Vagina (tissue), 2 donors: Measurements from ENCODE around the gene MPRIP. TPM values are rescaled to one million over a fixed set of nuclear protein-coding genes. Genes with fewer than 3 reads are reported as not detected.
"Not testable (repeated sequence)": the region's sequence is repeated elsewhere in the genome, so short reads cannot be mapped to it uniquely, and the experiment has no call there.

Experiments used
- DNase-seq, 2 donors: peaks; one replicate each; pipeline ENCODE4 v3.0.0-alpha.2; 2017; ENCODE audit errors: extremely low spot score in 2 of 2
- H3K27ac ChIP-seq: fragments of 200-600 bp; sonication (generic); one replicate; pipeline ENCODE4 v1.5.1; 2019
- H3K27me3 ChIP-seq: fragments of 200-600 bp; sonication (generic); one replicate; pipeline ENCODE4 v1.5.1; 2019
- H3K36me3 ChIP-seq, 2 donors: fragments of 200-600 bp; sonication (generic); one replicate each; pipeline ENCODE4 v1.5.1; 2017 to 2019
- H3K4me1 ChIP-seq: fragments of 200-600 bp; sonication (generic); one replicate; pipeline ENCODE4 v1.5.1; 2019
- H3K4me3 ChIP-seq, 2 donors: fragments of 200-600 bp; sonication (generic); 1 replicate in 1 of 2; 2 replicates in 1 of 2; pipeline ENCODE4 v1.5.1; 2016 to 2019
- H3K9me3 ChIP-seq: fragments of 200-600 bp; sonication (generic); one replicate; pipeline ENCODE4 v1.5.1; 2019
- POLR2A ChIP-seq, 2 donors: fragments of 450-650 bp; IDR thresholded peaks; one replicate each; pipeline ENCODE4 v1.6.1; 2017; ENCODE audit warnings: antibody characterized with exemption in 2 of 2, mild to moderate bottlenecking in 2 of 2, moderate library complexity in 2 of 2
- POLR2AphosphoS5 ChIP-seq, 2 donors: sonication (generic); formaldehyde crosslinking; IDR thresholded peaks; one replicate each; pipeline ENCODE4 v1.9.0; 2017; ENCODE audit warnings: antibody characterized with exemption in 2 of 2, mild to moderate bottlenecking in 2 of 2, low read depth in 1 of 2; ENCODE audit not compliant: insufficient read depth in 1 of 2
- intact Hi-C: fragments of 100-400 bp; cut with DNase I; formaldehyde crosslinking; loops from one replicate; pipeline ENCODE4 v1.15.1; 2023
- total RNA-seq: library from RNA; depleted of rRNA; stranded (reverse); fragments of >200 nt; gene quantifications from one replicate; pipeline ENCODE4 v1.2.3, GENCODE V29; 2016
- TF ChIP-seq, protein P1 (sequence below), 3 experiments: fragments of 450-650 bp in 2 of 3; fragments of 200-600 bp in 1 of 3; sonication (generic) in 1 of 3; IDR thresholded peaks; one replicate each; pipeline ENCODE4 v1.5.1; 2017 to 2019; ENCODE audit warnings: antibody characterized with exemption in 3 of 3, mild to moderate bottlenecking in 2 of 3, moderate library complexity in 2 of 3

The MPRIP gene
- total RNA-seq, 1 donor from 2014 or later: 202 TPM

DNA sequence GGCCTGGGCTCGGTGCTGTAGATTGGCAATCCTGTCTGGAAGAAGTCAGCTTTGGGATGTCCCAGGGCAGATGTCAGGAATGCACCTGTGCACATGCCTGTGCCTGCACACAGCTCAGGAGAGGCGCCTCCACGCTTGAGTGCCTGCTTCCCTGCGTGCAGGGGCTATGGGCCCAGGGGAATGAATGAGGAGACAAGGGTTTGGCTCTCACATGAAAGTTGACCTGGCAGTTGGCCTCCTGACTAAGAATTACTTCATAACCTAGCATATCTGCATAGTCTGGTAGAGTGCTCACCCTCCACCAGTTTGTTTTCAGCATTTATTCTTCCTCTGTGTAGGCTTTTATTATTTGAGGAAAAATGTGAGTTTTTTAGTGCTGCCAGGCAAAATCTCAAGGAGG lies 113.8 kb downstream of the MPRIP start:
- Histone ChIP-seq H3K9me3 (no peaks in the 10 kb centered on the region), H3K4me1 (peaks cover 27% of the 10 kb centered on the region), H3K36me3 (peaks cover 0 to 77% of the 10 kb centered on the region in 2 donors), H3K27me3 (no peaks in the 10 kb centered on the region), H3K4me3 (no peak overlapping the region), H3K27ac (no peak overlapping the region)
- DNase-seq: no peak
- TF ChIP-seq POLR2AphosphoS5 (IDR thresholded peaks at IDR 0.05; ENCODE audit: insufficient read depth in 1 of 2, low read depth in 1 of 2): no peak
- TF ChIP-seq POLR2A (IDR thresholded peaks at IDR 0.05): no peak
- TF ChIP-seq, protein P1, sequence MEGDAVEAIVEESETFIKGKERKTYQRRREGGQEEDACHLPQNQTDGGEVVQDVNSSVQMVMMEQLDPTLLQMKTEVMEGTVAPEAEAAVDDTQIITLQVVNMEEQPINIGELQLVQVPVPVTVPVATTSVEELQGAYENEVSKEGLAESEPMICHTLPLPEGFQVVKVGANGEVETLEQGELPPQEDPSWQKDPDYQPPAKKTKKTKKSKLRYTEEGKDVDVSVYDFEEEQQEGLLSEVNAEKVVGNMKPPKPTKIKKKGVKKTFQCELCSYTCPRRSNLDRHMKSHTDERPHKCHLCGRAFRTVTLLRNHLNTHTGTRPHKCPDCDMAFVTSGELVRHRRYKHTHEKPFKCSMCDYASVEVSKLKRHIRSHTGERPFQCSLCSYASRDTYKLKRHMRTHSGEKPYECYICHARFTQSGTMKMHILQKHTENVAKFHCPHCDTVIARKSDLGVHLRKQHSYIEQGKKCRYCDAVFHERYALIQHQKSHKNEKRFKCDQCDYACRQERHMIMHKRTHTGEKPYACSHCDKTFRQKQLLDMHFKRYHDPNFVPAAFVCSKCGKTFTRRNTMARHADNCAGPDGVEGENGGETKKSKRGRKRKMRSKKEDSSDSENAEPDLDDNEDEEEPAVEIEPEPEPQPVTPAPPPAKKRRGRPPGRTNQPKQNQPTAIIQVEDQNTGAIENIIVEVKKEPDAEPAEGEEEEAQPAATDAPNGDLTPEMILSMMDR (IDR thresholded peaks at IDR 0.05): no peak
- intact Hi-C loops: no loop called here

DNA sequence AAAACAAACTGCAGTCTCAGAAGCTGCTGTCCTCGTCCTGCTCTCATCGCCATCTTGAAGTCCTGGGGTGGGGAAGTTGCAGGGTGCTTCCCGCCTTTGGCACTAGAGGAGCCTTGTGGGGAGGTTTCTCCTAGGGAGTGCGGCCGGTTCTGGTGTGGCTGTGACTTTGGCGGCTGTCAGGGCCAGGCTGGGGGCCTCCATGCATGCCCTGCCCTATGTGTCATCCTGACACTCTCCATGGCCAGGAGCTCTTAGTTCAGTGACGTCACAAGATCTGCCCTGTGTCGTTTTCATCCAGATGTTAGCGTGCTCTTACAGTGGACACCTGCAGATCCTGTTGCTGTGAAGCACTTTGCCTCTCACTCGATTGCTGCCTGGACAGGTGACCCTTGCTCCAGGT lies 114.3 kb downstream of the MPRIP start:
- H3K9me3 ChIP-seq: no peaks in the 10 kb centered on the region
- H3K4me1 ChIP-seq: peaks cover 23% of the 10 kb centered on the region
- intact Hi-C loops: no loop called here
- TF ChIP-seq, protein P1 (IDR thresholded peaks at IDR 0.05): no peak
- TF ChIP-seq POLR2AphosphoS5 (IDR thresholded peaks at IDR 0.05; ENCODE audit: insufficient read depth in 1 of 2, low read depth in 1 of 2) (no peak), POLR2A (IDR thresholded peaks at IDR 0.05) (no peak)
- H3K4me3 ChIP-seq: no peak overlapping the region
- H3K36me3 ChIP-seq: peaks cover 0 to 81% of the 10 kb centered on the region in 2 donors
- no peaks in the 10 kb centered on the region for H3K27me3 ChIP-seq
- no peak overlapping the region for H3K27ac ChIP-seq
- DNase-seq: no peak

DNA sequence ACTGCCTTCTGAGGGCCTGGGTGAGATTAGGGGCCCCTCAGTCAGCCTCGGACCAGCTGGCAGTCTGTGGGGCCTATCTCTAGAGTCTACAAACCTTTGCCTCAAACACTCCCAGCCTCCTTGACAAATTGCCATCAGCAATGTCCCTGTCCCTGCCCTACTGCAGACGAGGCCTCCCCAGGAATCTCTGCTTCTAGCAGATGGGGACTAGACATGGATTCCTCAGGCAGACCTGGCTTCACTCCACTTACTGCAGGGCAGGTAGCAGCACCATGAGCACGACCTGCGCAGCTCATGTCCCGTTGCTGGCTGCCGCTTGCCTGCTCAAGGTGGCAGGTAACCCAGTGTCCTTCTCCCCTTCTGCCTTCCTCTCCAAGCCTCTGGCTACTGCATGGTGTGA lies 114.8 kb downstream of the MPRIP start:
- intact Hi-C loops: no loop called here

DNA sequence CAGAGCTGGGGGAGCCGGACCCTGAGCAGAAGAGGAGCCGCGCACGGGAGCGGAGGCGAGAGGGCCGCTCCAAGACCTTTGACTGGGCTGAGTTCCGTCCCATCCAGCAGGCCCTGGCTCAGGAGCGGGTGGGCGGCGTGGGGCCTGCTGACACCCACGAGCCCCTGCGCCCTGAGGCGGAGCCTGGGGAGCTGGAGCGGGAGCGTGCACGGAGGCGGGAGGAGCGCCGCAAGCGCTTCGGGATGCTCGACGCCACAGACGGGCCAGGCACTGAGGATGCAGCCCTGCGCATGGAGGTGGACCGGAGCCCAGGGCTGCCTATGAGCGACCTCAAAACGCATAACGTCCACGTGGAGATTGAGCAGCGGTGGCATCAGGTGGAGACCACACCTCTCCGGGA lies 116.2 kb downstream of the MPRIP start:
- Histone ChIP-seq H3K4me1 (peaks cover 11% of the 10 kb centered on the region), H3K36me3 (peaks cover 0 to 98% of the 10 kb centered on the region in 2 donors)
- H3K27me3 ChIP-seq, H3K27ac ChIP-seq, H3K4me3 ChIP-seq, DNase-seq, H3K9me3 ChIP-seq, intact Hi-C loops: not testable (repeated sequence)

More for the DNA sequence above, 114.8 kb downstream of the MPRIP start:
- Histone ChIP-seq H3K27me3 (no peaks in the 10 kb centered on the region), H3K27ac (no peak overlapping the region), H3K36me3 (peaks cover 0 to 86% of the 10 kb centered on the region in 2 donors), H3K4me3 (no peak overlapping the region), H3K9me3 (no peaks in the 10 kb centered on the region), H3K4me1 (peaks cover 18% of the 10 kb centered on the region)
- no peak for TF ChIP-seq POLR2AphosphoS5 (IDR thresholded peaks at IDR 0.05; ENCODE audit: insufficient read depth in 1 of 2, low read depth in 1 of 2)
- TF ChIP-seq, protein P1 (IDR thresholded peaks at IDR 0.05): no peak
- TF ChIP-seq POLR2A (IDR thresholded peaks at IDR 0.05): no peak
- DNase-seq: no peak

DNA sequence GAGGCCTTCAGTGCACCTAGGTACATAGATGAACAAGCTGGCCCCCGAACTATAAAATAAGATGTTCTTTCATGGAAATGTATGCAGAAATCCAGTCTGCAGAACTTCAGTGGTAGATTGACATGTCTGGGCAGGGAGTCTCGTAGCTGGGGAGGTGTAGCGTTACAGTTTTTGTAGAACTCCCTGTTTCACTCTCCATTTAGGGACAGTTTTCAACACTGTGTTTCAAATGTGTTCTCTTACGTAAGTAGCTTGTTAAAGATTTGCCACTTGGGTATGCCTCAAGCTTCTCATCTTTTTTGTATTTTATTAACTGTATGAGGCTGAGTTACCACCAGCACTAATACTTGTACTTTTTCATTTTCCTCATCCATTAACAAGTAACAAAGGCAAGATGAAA lies 117.3 kb downstream of the MPRIP start:
- peak overlapping the region; percentile 9 for H3K27ac ChIP-seq
- intact Hi-C loops: no loop called here
- H3K27me3 ChIP-seq: no peaks in the 10 kb centered on the region
- no peak overlapping the region for H3K4me3 ChIP-seq
- no peak for DNase-seq
- TF ChIP-seq, protein P1 (IDR thresholded peaks at IDR 0.05): no peak
- TF ChIP-seq POLR2A (IDR thresholded peaks at IDR 0.05): no peak
- no peak for TF ChIP-seq POLR2AphosphoS5 (IDR thresholded peaks at IDR 0.05; ENCODE audit: insufficient read depth in 1 of 2, low read depth in 1 of 2)
- H3K36me3 ChIP-seq: peaks cover 0 to 94% of the 10 kb centered on the region in 2 donors
- no peaks in the 10 kb centered on the region for H3K9me3 ChIP-seq
- peaks cover 11% of the 10 kb centered on the region for H3K4me1 ChIP-seq
